HepG2 (cell line): ENCODE results near the gene RBCK1. TPM values are rescaled to one million over a fixed set of nuclear protein-coding genes. Genes with fewer than 3 reads are reported as not detected.

Source experiments
- DNMT1 ChIP-seq: sonication (generic); formaldehyde crosslinking; IDR thresholded peaks from 2 replicates; pipeline ENCODE4 v1.5.1; 2020; ENCODE audit warnings: mild to moderate bottlenecking, missing genetic modification reagents
- KAT8 ChIP-seq: IDR thresholded peaks from 2 replicates; pipeline ENCODE4 v1.6.1; 2016; ENCODE audit warnings: missing genetic modification reagents, missing compliant biosample characterization
- MAFF ChIP-seq: IDR thresholded peaks from 2 replicates; pipeline ENCODE4 v1.6.1; 2011; ENCODE audit warnings: low read depth, low read length, improper control_type of control experiment
- NR2F2 ChIP-seq: IDR thresholded peaks from 2 replicates; pipeline ENCODE4 v1.6.1; 2012; ENCODE audit warnings: low read depth, inconsistent platforms, borderline replicate concordance
- SMARCE1 ChIP-seq: fragments of 450-650 bp; IDR thresholded peaks from 2 replicates; pipeline ENCODE4 v1.6.1; 2017; ENCODE audit warnings: borderline replicate concordance
- SMC3 ChIP-seq: IDR thresholded peaks from 2 replicates; pipeline ENCODE4 v1.6.1; 2011; ENCODE audit warnings: low read length, improper control_type of control experiment
- TBP ChIP-seq: sonication (generic); formaldehyde crosslinking; IDR thresholded peaks from 2 replicates; pipeline ENCODE4 v1.5.0; 2020; ENCODE audit warnings: missing genetic modification reagents
- TMF1 ChIP-seq: sonication (generic); formaldehyde crosslinking; IDR thresholded peaks from 2 replicates; pipeline ENCODE4 v1.8.1; 2022; ENCODE audit warnings: low read depth, missing genetic modification reagents
- ZNF33A ChIP-seq: sonication (generic); formaldehyde crosslinking; IDR thresholded peaks from 2 replicates; pipeline ENCODE4 v1.5.1; 2020; ENCODE audit warnings: missing genetic modification reagents, mild to moderate bottlenecking, moderate library complexity, borderline replicate concordance
- ZNF597 ChIP-seq: sonication (generic); formaldehyde crosslinking; IDR thresholded peaks from 2 replicates; pipeline ENCODE4 v1.5.0; 2020; ENCODE audit warnings: missing genetic modification reagents
- ZNF619 ChIP-seq: sonication (generic); formaldehyde crosslinking; IDR thresholded peaks from 2 replicates; pipeline ENCODE4 v1.4.0; 2020; ENCODE audit warnings: mild to moderate bottlenecking, missing genetic modification reagents
- ZNF713 ChIP-seq: sonication (generic); formaldehyde crosslinking; IDR thresholded peaks from 2 replicates; pipeline ENCODE4 v1.4.0; 2020; ENCODE audit warnings: mild to moderate bottlenecking, missing genetic modification reagents
- polyA plus RNA-seq, 8 experiments: library from polyadenylated mRNA; depleted of rRNA in 3 of 8; stranded (reverse) in 7 of 8; unstranded in 1 of 8; fragments of >200 nt; fragmentation: Illumina TruSeq in 4 of 8; extraction: Trizol in 4 of 8; gene quantifications; 2 replicates each; pipeline versions ENCODE4 v1.2.1 to v1.2.3, GENCODE V29; 2011 to 2016; ENCODE audit warnings: low read depth in 4 of 8, missing spikeins in 1 of 8, mixed read lengths in 1 of 8; ENCODE audit not compliant: insufficient read depth in 1 of 8
- total RNA-seq, 5 experiments: library from RNA; depleted of rRNA; stranded (reverse); fragments of >200 nt; fragmentation: Illumina TruSeq; extraction: Trizol; gene quantifications; 2 replicates each; pipeline ENCODE4 v1.2.3, GENCODE V29; 2016; ENCODE audit warnings: low read depth in 1 of 5
- TF ChIP-seq, protein P1 (sequence below): sonication (generic); formaldehyde crosslinking; IDR thresholded peaks from 2 replicates; pipeline ENCODE4 v1.5.0; 2020; ENCODE audit warnings: mild to moderate bottlenecking, missing genetic modification reagents, borderline replicate concordance
- TF ChIP-seq, protein P2 (sequence below): sonication (generic); formaldehyde crosslinking; IDR thresholded peaks from 2 replicates; pipeline ENCODE4 v1.5.1; 2020; ENCODE audit warnings: mild to moderate bottlenecking, missing genetic modification reagents, borderline replicate concordance
- TF ChIP-seq, protein P3 (sequence below), 2 experiments: IDR thresholded peaks; 2 replicates each; pipeline ENCODE4 v1.6.1; 2011 to 2012; ENCODE audit warnings: low read length in 2 of 2, borderline replicate concordance in 1 of 2, low read depth in 1 of 2, mild to moderate bottlenecking in 1 of 2, moderate library complexity in 1 of 2
- TF ChIP-seq, protein P4 (sequence below): sonication (generic); formaldehyde crosslinking; IDR thresholded peaks from 2 replicates; pipeline ENCODE4 v1.9.0; 2022; ENCODE audit warnings: missing genetic modification reagents, mild to moderate bottlenecking, borderline replicate concordance

The RBCK1 gene
- total and polyA plus RNA-seq, 2 of the 13 experiments (the other 11 are each of a cell fraction or from before 2014, with no cell fraction given) = 149 to 215 TPM

DNA sequence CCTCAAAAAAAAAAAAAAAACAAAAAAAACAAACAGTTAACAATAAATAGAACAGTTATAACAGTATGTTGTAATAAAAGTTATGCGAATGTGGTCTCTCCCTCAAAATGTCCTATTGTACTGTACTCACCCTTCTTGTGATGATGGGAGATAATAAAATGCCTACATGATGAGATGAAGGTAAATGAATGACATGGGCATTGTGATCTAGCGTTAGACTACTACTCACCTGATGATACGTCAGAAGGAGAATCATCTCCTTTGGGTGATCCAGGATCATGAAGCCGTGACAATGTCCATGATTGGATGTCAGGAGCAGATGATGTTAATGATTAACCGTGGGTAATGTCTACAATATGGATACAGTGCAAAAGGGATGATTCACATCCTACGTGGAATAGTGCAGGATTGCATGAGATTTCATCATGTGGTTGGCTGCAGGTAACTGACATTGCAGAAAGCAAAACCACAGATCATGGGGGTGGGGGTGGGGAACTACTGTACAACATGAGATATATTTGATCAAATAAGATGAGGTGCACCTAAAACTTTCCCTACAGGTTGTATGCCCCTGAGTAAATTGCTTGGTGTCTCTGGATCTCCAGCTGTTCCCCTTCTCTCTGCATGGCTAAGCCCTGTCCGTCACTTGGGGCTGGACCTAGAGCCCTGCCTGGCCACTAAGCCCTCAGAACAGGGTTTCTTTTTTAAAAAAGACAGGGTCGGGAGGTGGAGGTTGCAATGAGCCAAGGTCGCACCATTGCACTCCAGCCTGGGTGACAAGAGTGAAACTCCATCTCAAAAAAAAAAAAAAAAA is 6.2 kb upstream of the RBCK1 start (continued):
- TF ChIP-seq, protein P1, sequence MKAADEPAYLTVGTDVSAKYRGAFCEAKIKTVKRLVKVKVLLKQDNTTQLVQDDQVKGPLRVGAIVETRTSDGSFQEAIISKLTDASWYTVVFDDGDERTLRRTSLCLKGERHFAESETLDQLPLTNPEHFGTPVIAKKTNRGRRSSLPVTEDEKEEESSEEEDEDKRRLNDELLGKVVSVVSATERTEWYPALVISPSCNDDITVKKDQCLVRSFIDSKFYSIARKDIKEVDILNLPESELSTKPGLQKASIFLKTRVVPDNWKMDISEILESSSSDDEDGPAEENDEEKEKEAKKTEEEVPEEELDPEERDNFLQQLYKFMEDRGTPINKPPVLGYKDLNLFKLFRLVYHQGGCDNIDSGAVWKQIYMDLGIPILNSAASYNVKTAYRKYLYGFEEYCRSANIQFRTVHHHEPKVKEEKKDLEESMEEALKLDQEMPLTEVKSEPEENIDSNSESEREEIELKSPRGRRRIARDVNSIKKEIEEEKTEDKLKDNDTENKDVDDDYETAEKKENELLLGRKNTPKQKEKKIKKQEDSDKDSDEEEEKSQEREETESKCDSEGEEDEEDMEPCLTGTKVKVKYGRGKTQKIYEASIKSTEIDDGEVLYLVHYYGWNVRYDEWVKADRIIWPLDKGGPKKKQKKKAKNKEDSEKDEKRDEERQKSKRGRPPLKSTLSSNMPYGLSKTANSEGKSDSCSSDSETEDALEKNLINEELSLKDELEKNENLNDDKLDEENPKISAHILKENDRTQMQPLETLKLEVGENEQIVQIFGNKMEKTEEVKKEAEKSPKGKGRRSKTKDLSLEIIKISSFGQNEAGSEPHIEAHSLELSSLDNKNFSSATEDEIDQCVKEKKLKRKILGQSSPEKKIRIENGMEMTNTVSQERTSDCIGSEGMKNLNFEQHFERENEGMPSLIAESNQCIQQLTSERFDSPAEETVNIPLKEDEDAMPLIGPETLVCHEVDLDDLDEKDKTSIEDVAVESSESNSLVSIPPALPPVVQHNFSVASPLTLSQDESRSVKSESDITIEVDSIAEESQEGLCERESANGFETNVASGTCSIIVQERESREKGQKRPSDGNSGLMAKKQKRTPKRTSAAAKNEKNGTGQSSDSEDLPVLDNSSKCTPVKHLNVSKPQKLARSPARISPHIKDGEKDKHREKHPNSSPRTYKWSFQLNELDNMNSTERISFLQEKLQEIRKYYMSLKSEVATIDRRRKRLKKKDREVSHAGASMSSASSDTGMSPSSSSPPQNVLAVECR (CRISPR knock-in tag) = no peak; the same call in 1 of the 2 replicates
- no peak for TF ChIP-seq DNMT1
- peak; percentile 86 for TF ChIP-seq MAFF
- TF ChIP-seq NR2F2 = peak; percentile 19; the same call in 1 of the 2 replicates
- TF ChIP-seq TMF1 (CRISPR knock-in tag) = 0 out of 2 replicates have a peak, but pooled peaks have one; percentile 33
- peak; percentile 68 for TF ChIP-seq SMC3
- no peak for TF ChIP-seq ZNF597 (CRISPR knock-in tag)
- TF ChIP-seq, protein P2, sequence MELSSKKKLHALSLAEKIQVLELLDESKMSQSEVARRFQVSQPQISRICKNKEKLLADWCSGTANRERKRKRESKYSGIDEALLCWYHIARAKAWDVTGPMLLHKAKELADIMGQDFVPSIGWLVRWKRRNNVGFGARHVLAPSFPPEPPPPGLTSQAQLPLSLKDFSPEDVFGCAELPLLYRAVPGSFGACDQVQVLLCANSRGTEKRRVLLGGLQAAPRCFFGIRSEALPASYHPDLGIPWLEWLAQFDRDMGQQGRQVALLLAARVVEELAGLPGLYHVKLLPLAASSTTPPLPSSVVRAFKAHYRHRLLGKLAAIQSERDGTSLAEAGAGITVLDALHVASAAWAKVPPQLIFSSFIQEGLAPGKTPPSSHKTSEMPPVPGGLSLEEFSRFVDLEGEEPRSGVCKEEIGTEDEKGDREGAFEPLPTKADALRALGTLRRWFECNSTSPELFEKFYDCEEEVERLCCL (CRISPR knock-in tag) = no peak
- TF ChIP-seq, protein P3, sequence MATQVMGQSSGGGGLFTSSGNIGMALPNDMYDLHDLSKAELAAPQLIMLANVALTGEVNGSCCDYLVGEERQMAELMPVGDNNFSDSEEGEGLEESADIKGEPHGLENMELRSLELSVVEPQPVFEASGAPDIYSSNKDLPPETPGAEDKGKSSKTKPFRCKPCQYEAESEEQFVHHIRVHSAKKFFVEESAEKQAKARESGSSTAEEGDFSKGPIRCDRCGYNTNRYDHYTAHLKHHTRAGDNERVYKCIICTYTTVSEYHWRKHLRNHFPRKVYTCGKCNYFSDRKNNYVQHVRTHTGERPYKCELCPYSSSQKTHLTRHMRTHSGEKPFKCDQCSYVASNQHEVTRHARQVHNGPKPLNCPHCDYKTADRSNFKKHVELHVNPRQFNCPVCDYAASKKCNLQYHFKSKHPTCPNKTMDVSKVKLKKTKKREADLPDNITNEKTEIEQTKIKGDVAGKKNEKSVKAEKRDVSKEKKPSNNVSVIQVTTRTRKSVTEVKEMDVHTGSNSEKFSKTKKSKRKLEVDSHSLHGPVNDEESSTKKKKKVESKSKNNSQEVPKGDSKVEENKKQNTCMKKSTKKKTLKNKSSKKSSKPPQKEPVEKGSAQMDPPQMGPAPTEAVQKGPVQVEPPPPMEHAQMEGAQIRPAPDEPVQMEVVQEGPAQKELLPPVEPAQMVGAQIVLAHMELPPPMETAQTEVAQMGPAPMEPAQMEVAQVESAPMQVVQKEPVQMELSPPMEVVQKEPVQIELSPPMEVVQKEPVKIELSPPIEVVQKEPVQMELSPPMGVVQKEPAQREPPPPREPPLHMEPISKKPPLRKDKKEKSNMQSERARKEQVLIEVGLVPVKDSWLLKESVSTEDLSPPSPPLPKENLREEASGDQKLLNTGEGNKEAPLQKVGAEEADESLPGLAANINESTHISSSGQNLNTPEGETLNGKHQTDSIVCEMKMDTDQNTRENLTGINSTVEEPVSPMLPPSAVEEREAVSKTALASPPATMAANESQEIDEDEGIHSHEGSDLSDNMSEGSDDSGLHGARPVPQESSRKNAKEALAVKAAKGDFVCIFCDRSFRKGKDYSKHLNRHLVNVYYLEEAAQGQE (IDR thresholded peaks at IDR 0.05; ENCODE audit: borderline replicate concordance in 1 of 2, low read depth in 1 of 2, low read length in 2 of 2) = peak in 1 of 2 experiments; percentile 56; a peak in 2 of 4 replicates
- TF ChIP-seq SMARCE1 = no peak
- no peak for TF ChIP-seq TBP (CRISPR knock-in tag)
- TF ChIP-seq KAT8 (CRISPR knock-in tag) = peak; percentile 71
- TF ChIP-seq ZNF33A (CRISPR knock-in tag) = no peak
- no peak for TF ChIP-seq ZNF619 (CRISPR knock-in tag)
- TF ChIP-seq ZNF713 (CRISPR knock-in tag) = no peak
- TF ChIP-seq, protein P4, sequence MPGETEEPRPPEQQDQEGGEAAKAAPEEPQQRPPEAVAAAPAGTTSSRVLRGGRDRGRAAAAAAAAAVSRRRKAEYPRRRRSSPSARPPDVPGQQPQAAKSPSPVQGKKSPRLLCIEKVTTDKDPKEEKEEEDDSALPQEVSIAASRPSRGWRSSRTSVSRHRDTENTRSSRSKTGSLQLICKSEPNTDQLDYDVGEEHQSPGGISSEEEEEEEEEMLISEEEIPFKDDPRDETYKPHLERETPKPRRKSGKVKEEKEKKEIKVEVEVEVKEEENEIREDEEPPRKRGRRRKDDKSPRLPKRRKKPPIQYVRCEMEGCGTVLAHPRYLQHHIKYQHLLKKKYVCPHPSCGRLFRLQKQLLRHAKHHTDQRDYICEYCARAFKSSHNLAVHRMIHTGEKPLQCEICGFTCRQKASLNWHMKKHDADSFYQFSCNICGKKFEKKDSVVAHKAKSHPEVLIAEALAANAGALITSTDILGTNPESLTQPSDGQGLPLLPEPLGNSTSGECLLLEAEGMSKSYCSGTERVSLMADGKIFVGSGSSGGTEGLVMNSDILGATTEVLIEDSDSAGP (CRISPR knock-in tag) = peak; percentile 2; the same call in 1 of the 2 replicates
